Mammary epithelial cell (primary cell): Measurements from ENCODE around the gene BEND6.

Source experiments
- CTCF ChIP-seq, 2 donors: IDR thresholded peaks in 1 of 2; conservative IDR thresholded peaks in 1 of 2; 2 replicates each; pipeline ENCODE4 v1.5.1; 2011 to 2012; ENCODE audit warnings: inconsistent platforms in 2 of 2, low read length in 2 of 2, mild to moderate bottlenecking in 2 of 2, control low read depth in 1 of 2, low read depth in 1 of 2; ENCODE audit not compliant: insufficient read depth in 1 of 2; ENCODE audit errors: extremely low read depth in 1 of 2
- EZH2 ChIP-seq: IDR thresholded peaks from 2 replicates; pipeline ENCODE4 v1.6.1; 2012; ENCODE audit warnings: low read length, inconsistent platforms, borderline replicate concordance

DNA sequence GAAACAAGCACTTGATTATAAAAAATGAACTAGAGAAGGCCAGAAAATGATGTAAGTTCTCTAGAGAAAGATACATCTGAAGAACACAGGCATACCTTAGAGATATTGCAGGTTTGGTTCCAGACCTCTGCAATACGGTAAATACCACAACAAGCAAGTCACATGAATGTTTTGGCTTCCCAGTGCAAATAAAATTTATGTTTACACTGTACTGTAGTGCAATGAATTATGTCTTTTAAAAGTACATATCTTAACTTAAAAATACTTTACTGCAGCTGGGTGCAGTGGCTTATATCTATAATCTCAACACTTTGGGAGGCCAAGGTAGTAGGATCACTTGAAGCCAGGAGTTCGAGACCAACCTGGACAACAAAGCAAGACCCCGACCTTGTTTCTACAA is 80.6 kb downstream of the BEND6 start:
- no peak for TF ChIP-seq CTCF (conservative IDR thresholded peaks at IDR 0.05 in 1 of 2, IDR thresholded peaks at IDR 0.05 in 1 of 2; ENCODE audit: extremely low read depth in 1 of 2, insufficient read depth in 1 of 2, low read depth in 1 of 2, low read length in 2 of 2)
- no peak for TF ChIP-seq EZH2
